ENCODE data around the gene RETSAT. TPM values are rescaled to one million over a fixed set of nuclear protein-coding genes. Genes with fewer than 3 reads are reported as not detected.
"Not testable (repeated sequence)": the region's sequence is repeated elsewhere in the genome, so short reads cannot be mapped to it uniquely, and the experiment has no call there.

The RETSAT gene
- total and polyA plus RNA-seq, 12 donors: 20.3 to 87.4 (median 35.6) TPM

DNA sequence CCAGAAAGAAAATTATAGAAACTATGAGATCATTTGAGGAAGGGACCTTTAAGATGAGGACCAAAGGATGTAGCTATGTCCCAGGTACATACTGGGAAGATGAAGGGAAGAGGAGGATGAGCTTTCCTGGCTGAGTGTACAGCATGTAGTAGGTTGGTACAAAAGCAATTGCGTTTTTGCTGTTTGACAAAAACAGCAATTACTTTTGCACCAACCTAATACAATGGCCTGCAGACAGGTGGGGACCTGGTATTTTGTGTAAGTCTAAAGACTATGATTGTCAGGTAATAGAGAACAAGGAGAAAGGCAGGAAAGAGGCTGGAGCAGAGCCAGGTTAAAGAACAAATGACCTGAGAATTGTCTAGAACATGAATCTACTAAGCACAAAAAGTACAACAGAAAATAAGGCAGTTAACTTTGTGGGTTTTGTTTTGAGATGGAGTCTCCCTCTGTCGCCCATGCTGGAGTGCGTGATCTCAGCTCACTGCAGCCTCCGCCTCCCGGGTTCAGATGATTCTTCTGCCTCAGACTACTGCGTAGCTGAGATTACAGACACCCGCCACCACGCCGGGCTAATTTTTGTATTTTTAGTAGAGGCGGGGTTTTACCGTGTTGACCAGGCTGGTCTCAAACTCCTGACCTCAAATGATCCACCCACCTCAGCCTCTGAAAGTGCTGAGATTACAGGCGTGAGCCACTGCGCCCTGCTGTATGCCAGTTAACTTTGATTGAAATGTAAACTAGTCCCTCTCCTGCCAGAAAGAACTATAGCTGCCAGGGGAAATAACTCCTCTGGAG, 23.3 kb downstream of the RETSAT start:
- intact Hi-C loops (cut with DNase I): no loop called here
- TF ChIP-seq CTCF (IDR thresholded peaks at IDR 0.05): no peak
- H3K27me3 ChIP-seq: no peaks in the 10 kb centered on the region
- peaks cover 0 to 6% (median 0%) of the 10 kb centered on the region in 9 donors for H3K36me3 ChIP-seq
- WGBS, 2 donors: 78 to 85% methylated on average over 13 of the region's 13 CpGs
- ATAC-seq (no peak), DNase-seq (no peak)
- H3K4me3 ChIP-seq: no peak overlapping the region
- H3K27ac ChIP-seq: no peak overlapping the region
- H3K4me1 ChIP-seq: peaks cover 1 to 21% (median 14%) of the 10 kb centered on the region in 9 donors
- no peaks in the 10 kb centered on the region for H3K9me3 ChIP-seq

- H3K4me3 ChIP-seq; H3K9me3 ChIP-seq; ATAC-seq; intact Hi-C loops (cut with DNase I); H3K27me3 ChIP-seq; DNase-seq; H3K27ac ChIP-seq: not testable (repeated sequence)
- Histone ChIP-seq H3K36me3 (peaks cover 0 to 19% (median 1%) of the 10 kb centered on the region in 9 donors), H3K4me1 (peaks cover 13 to 35% (median 27%) of the 10 kb centered on the region in 9 donors)
- 68 to 72% methylated on average over 3 of the region's 3 CpGs for WGBS, 2 donors
Observed at GRCh38 chr2:85329701-85330100, 24.6 kb downstream of the RETSAT start.

- intact Hi-C loops (cut with DNase I): no loop called here
- Histone ChIP-seq H3K27ac (no peak overlapping the region), H3K9me3 (no peaks in the 10 kb centered on the region), H3K36me3 (peaks cover 0 to 23% (median 6%) of the 10 kb centered on the region in 9 donors), H3K4me1 (peaks cover 14 to 40% (median 31%) of the 10 kb centered on the region in 9 donors), H3K4me3 (no peak overlapping the region), H3K27me3 (no peaks in the 10 kb centered on the region)
- no peak for TF ChIP-seq CTCF (IDR thresholded peaks at IDR 0.05)
- no peak for ATAC-seq
- DNase-seq: no peak
Observed at GRCh38 chr2:85329181-85329651, 25.1 kb downstream of the RETSAT start.

- peak; percentile 98 to 99 (median 98) for ATAC-seq
- Histone ChIP-seq H3K9me3 (no peaks in the 10 kb centered on the region), H3K4me1 (peaks cover 14 to 52% (median 43%) of the 10 kb centered on the region in 9 donors), H3K27me3 (no peaks in the 10 kb centered on the region), H3K4me3 (peak within 1 kb of the TSS; percentile 57 to 90 (median 70)), H3K36me3 (peaks cover 0 to 35% (median 17%) of the 10 kb centered on the region in 9 donors), H3K27ac (peak within 1 kb of the TSS; percentile 93 to 99 (median 97))
- peak in 3 of 9 donors; percentile 23 to 36 (median 29) for TF ChIP-seq CTCF (IDR thresholded peaks at IDR 0.05)
- DNase-seq: peak; percentile 94 to 95
- 0% methylated on average over 57 of the region's 57 CpGs for WGBS, 2 donors
- intact Hi-C loops (cut with DNase I): loop anchor here in 1 of 10 donors (1.0 kb wide), 1 partner anchor 26 kb away; the partner anchor contains the start of genes ELMOD3 and RETSAT
Observed at GRCh38 chr2:85327822-85328617, 26.3 kb downstream of the RETSAT start, which contains the start of gene TGOLN2. Gene TGOLN2, minus strand, starts transcription at chr2:85327989. Its CDS starts 27 bp downstream, at chr2:85327962.

All from heart right ventricle (tissue), 16 donors.